Stimulated activated CD4-positive, alpha-beta T cell treated with anti-CD3 and anti-CD28 coated beads, Interleukin-15, amount 100 ng/mL, for 1 hour (primary cell): ENCODE data around the gene BSG.
A peak's percentile ranks its signal among the peaks of the same experiment; 100 is the strongest.
"Not testable (repeated sequence)": the region's sequence is repeated elsewhere in the genome, so short reads cannot be mapped to it uniquely, and the experiment has no call there.

ENCODE experiments used
- DNase-seq, 2 donors: peaks; one replicate each; pipeline ENCODE4 v3.0.0-alpha.2; 2020; ENCODE audit warnings: low read depth in 1 of 2, low spot score in 1 of 2

The BSG gene

GRCh38 chr19:588093-588740, 15.8 kb downstream of the BSG start:
- peak; percentile 35 to 48 for DNase-seq

GRCh38 chr19:588741-589692, 16.6 kb downstream of the BSG start:
- DNase-seq: no peak

- DNase-seq: no peak
These were observed 17.4 kb downstream of the BSG start, which contains the start of gene HCN2 for GRCh38 chr19:589693-590395. Gene HCN2, plus strand, starts transcription at chr19:589881. Its CDS starts 65 bp downstream, at chr19:589946.

GRCh38 chr19:590396-590745, 18.0 kb downstream of the BSG start:
- no peak for DNase-seq

DNA sequence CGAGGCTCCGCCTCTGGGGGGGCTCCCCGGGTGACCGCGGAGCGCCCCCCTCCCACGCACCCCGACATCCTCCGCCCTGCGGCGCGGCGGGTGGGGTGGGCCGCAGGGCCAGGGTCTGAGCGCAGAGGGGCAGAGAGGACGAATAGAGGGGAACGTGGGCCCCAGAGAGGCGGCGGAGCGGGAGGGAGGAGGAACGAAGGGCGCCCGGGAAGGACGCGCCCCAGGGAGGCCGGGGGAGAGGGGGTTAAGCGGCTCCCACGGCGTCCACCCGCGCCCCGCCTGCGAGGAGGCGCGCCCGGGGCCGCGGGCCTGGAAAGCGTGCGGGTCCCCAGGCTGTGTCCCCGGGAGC, 18.3 kb downstream of the BSG start:
- DNase-seq: no peak

- no peak for DNase-seq
These were observed 18.9 kb downstream of the BSG start for GRCh38 chr19:591099-591958.

DNA sequence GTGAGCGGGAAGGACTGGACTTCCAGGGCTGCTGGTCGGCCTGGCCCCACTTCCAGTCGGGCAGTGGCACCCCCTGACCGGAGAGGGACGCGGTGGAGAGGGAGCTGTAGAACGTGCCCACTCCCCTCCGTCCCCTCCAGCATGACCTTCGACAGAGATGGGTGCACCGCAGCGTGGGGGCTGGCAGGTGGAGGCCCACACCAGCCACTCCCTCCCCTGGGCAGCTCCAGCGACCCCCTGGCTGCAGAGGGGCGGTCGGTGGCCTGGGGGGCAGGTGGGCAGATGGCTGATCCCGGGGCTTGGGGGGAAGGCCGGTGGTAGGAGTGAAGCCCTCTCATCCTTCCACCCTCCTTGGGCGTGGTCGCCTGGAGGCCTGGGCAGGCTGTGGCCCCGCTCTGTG, 19.7 kb downstream of the BSG start:
- no peak for DNase-seq

DNA sequence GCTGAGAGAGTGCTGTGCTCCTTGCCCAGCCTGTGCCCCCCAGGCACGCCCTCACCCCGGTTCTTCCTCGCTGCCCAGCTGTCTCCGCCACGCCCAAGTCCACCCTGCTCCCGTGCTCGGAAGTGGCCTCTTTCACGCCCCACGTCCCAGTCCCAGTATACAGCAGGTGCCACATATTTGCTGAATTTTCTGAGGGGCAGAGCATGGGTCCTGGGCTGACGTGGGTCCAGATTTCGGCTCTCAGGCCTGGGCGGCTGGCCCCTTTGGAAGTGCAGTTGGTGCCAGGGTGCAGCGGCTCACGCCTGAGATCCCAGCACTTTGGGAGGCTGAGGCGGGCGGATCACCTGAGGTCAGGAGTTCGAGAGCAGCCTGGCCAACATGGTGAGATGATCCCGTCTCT, 20.7 kb downstream of the BSG start:
- DNase-seq: no peak

GRCh38 chr19:593505-593904, 21.1 kb downstream of the BSG start:
- DNase-seq: no peak

GRCh38 chr19:594265-594870, 22.0 kb downstream of the BSG start:
- no peak for DNase-seq

DNA sequence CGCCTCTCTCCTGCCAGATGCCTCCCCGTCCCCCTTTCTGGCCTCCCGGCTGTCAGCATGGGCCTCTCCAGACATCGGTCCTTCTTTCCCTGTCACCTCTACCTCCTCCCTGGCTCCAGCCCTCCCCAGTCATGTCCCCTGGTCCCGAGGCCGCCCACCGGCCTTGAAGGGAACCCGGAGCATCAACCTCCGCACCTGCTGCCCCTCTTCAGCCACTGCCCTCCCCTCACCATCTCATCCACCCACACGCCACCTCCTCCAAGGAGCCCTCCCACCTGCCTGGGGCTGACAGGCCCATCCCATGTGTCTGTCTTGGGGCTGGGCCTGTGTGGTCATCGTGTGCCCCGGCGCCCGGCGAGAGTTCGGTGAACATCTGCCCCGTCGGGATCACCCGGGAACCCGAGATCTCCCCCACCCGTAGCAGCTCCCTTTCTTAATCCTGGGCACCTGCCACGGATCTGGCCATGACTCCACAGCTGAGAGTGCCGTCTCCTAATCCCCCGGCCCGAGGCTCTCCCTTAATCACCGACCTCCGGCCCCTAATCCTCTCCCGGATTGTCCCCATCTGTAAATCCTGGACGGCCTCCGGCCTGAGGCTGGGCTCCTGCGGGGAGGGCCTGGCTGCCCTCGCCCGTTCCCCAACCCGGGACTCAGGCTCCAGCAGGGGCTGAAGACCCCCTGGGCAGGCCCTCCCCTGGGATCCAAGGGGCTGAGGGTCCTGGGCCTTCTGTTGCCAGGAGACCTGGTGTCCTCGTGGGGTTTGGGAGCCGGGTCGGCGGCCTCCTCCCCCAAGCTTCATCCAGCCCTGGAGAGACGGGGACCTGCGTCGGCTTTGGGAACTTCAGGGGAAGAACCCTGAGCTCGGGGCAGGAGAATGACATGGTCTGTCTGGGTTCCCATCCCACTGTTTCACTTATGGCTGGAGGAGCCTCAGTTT, 23.2 kb downstream of the BSG start:
- DNase-seq: no peak

DNA sequence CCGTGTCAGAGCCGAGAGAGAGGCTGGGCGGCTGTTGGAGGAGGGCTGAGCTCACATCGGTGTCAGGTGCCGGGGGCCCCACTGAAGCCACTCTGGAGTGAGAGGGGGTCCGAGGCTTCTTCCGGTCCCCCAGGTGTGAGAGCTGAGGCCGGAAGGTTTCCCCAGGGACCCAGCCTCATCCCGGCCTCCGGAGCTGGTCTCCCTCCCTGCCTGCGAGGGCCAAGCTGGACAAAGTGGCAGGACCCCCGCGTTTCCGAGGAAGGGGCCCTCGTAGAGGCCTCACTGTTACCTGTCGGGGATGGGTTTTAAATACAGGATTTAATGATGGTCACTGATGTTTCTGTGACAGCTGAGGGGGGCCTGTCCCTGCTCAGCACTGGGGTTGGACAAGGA, 23.9 kb downstream of the BSG start:
- DNase-seq: no peak

DNA sequence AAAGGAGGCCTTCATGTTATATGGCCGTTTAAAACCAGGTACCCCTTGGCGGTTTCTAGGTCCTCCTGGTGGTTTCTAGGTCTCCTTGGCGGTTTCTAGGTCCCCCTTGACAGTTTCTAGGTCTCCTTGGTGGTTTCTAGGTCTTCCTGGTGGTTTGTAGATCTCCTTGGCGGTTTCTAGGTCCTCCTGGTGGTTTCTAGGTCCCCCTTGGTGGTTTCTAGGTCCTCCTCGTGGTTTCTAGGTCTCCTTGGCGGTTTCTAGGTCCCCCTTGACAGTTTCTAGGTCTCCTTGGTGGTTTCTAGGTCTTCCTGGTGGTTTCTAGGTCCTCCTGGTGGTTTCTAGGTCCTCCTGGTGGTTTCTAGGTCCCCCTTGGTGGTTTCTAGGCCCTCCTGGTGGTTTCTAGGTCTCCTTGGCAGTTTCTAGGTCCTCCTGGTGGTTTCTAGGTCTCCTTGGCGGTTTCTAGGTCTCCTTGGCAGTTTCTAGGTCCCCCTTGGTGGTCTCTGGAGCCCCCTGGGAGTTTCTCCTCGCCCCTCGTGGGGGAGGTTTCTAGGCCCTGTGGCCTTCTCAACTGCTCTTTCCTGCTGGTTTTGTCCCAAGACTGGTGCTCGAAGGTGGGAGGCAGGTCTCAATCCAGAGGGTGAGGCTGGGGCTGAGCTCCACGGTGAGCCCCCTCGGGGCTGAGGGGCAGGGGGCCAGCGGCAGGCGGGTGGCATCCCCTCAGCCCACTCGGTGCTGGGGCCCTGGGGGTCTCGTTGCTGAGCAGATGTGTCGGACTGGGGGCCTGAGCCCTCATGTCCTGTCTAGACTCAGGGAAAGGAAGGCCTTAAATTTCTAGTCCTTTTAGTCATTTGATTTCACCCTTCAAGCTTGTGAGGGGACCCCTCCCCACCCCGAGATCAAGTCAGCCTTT, 25.3 kb downstream of the BSG start:
- no peak for DNase-seq

DNA sequence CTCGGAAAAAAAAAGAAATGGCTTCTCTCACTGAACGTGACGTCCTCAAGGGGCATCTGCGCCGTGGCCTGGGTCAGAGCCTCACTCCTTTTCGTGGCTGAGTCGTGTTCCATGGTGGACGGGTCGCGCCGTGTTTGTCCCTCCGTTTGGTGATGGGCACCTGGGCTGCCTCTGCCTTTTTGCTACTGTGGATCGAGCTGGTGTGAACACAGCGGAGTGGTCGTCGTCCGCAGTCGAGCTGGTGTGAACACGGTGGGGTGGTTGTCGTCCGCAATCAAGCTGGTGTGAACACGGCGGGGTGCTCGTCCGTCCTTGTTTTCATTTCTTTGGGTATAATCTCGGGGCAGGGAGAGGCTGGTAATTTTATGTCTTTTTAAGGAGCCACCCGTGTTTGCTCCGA, 28.9 kb downstream of the BSG start:
- no peak for DNase-seq

DNA sequence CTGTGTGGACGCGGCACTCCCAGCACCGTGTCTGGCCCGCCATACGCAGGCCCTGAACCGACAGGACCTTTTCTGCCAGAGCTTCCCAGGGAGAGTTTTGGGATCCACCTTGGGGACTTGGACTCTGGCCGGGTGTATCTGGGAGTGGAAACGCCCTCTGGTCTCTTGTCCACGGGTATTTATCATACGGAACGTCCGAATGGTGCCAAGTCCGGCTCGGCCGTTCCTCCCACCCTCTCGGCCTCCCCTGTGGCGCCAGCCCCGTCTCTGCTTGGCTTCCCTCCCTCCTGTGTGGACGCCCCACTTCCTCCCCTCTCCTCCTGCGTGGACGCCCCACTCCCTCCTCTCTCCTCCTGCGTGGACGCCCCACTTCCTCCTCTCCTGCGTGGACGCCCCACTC, 29.4 kb downstream of the BSG start:
- no peak for DNase-seq

GRCh38 chr19:602391-603301, 30.2 kb downstream of the BSG start:
- no peak for DNase-seq

DNA sequence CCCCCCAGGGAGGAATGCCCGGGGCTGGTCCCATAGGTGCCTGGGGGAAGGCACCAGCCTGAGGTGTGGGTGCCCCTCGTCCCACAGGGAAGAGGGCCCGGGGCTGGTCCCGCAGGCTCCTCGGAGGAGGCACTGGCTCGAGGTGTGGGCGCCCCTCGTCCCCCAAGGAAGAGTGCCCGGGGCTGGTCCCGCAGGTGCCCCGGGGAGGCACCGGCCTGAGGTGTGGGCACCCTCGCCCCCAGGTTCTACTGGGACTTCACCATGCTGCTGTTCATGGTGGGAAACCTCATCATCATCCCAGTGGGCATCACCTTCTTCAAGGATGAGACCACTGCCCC, 30.9 kb downstream of the BSG start:
- not testable (repeated sequence) for DNase-seq

DNA sequence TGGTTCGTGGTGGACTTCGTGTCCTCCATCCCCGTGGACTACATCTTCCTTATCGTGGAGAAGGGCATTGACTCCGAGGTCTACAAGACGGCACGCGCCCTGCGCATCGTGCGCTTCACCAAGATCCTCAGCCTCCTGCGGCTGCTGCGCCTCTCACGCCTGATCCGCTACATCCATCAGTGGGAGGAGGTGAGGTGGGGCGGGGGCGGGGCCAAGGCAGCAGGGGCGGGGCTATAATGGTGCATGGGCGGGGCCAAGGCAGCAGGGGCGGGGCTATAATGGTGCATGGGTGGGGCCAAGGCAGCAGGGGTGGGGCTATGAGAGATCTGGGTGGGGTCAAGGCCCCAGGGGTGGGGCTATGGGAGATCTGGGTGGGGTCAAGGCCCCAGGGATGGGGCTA, 31.4 kb downstream of the BSG start:
- DNase-seq: not testable (repeated sequence)
